Esophagus squamous epithelium (tissue), 4 donors: ENCODE measurements around the gene FABP2.
A peak's percentile ranks its signal among the peaks of the same experiment; 100 is the strongest.

Experiments used
- CTCF ChIP-seq, 6 experiments: fragments of 450-650 bp in 4 of 6; fragments of 200-600 bp in 2 of 6; sonication (generic) in 2 of 6; IDR thresholded peaks; one replicate each; pipeline ENCODE4 v1.5.1; 2016 to 2019; ENCODE audit warnings: antibody characterized with exemption in 6 of 6, mild to moderate bottlenecking in 4 of 6, moderate library complexity in 4 of 6
- POLR2A ChIP-seq, 4 donors: fragments of 450-650 bp; IDR thresholded peaks; one replicate each; pipeline ENCODE4 v1.6.1; 2017; ENCODE audit warnings: antibody characterized with exemption in 4 of 4, mild to moderate bottlenecking in 4 of 4, moderate library complexity in 3 of 4

DNA sequence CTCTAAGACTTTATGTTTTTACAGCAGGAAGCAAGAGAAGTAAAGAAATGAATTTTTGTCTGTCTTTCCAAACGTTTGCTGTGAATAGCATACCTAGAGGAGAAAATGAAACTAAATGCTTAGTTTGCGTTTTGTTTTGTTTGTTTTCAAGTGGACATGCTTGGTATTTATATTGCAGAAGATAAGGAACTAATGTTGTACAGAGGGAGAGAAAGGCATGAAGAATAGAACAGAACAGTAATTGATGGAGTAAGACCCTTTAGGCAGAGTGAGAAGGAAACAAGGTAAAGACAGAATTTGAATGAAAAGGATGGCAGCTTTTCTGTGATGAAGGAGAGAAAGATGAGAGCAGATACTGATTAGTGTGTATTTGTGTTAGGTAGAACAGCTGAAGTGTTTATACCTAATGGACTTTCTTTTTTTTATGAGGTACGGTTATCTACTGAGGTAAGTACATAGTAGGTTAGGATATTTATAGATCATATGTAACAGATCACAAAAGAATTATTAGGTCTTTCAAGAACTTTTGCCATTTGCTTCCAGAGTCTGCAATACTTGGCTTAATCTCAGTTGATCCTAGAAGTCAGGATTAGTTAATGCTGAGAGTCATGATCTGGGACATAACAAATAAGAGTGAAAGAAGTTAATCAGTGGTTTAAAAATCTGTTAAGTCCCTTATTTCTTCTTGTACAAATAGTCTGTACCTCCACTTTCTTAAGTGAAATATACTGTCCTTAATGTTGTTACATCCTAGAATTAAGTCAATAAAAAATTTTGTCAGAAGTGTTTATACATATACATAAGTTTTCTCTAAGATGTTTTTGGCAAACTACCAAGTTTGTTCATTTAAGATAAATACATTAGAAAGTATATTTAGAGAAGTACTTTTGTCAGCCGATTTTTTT, 36.8 kb downstream of the FABP2 start:
- peak in 3 of 6 experiments; percentile 16 to 49 (median 36) for TF ChIP-seq CTCF (IDR thresholded peaks at IDR 0.05)
- TF ChIP-seq POLR2A (IDR thresholded peaks at IDR 0.05): no peak
